MCF 10A (cell line): ENCODE measurements around the gene SLC16A9. TPM values are rescaled to one million over a fixed set of nuclear protein-coding genes. Genes with fewer than 3 reads are reported as not detected.

Experiments used
- BruUV-seq: library from RNA; stranded (reverse); fragments of 400-500 nt; replicated peaks from 2 replicates; lab custom pipeline; 2021; lab: Mats Ljungman, UMichigan
- CTCF ChIA-PET: fragments of 300-600 bp; sonication (Branson Sonifier 250); formaldehyde crosslinking; extraction: SDS; loops from one replicate; lab custom pipeline; 2021; ENCODE audit warnings: antibody characterized with exemption, inconsistent platforms; lab: Yijun Ruan, JAX
- POLR2A ChIA-PET: fragments of 300-600, 350-650 bp; sonication (Branson Sonifier 250); formaldehyde crosslinking; extraction: SDS; loops from one replicate; lab custom pipeline; 2020; ENCODE audit warnings: antibody characterized with exemption, inconsistent platforms; lab: Yijun Ruan, JAX
- DNase-seq: peaks from one replicate; pipeline ENCODE4 v3.0.0-alpha.2; 2018; ENCODE audit not compliant: unreplicated experiment
- H3K27ac Mint-ChIP-seq: one replicate; pipeline ENCODE4 v1.8.0; 2022; ENCODE audit warnings: mild to moderate bottlenecking, low read depth, mixed read lengths; ENCODE audit not compliant: unreplicated experiment
- H3K27me3 Mint-ChIP-seq: one replicate; pipeline ENCODE4 v1.8.0; 2022; ENCODE audit warnings: mixed read lengths; ENCODE audit not compliant: insufficient read depth, unreplicated experiment
- H3K36me3 Mint-ChIP-seq: one replicate; pipeline ENCODE4 v1.8.0; 2022; ENCODE audit warnings: mild to moderate bottlenecking, moderate library complexity, mixed read lengths; ENCODE audit not compliant: insufficient read depth, unreplicated experiment
- H3K4me1 Mint-ChIP-seq: one replicate; pipeline ENCODE4 v1.8.0; 2022; ENCODE audit warnings: mixed read lengths; ENCODE audit not compliant: insufficient read depth, unreplicated experiment
- H3K4me3 Mint-ChIP-seq: one replicate; pipeline ENCODE4 v1.8.0; 2022; ENCODE audit warnings: mild to moderate bottlenecking, moderate library complexity, mixed read lengths; ENCODE audit not compliant: unreplicated experiment
- H3K9me3 Mint-ChIP-seq: one replicate; pipeline ENCODE4 v1.8.0; 2022; ENCODE audit warnings: mixed read lengths; ENCODE audit not compliant: unreplicated experiment
- intact Hi-C: fragments of 100-400 bp; cut with micrococcal nuclease; formaldehyde crosslinking; loops from 2 replicates; pipeline ENCODE4 v1.14.1; 2022
- total RNA-seq: library from RNA; stranded (reverse); gene quantifications from 2 replicates; pipeline ENCODE4 v1.2.3, GENCODE V29; 2022
- TF ChIP-seq, protein P1 (sequence below): fragments of 200-600 bp; IDR thresholded peaks from one replicate; pipeline ENCODE4 v1.8.0; 2022; ENCODE audit warnings: antibody characterized with exemption, mild to moderate bottlenecking; ENCODE audit not compliant: unreplicated experiment

The SLC16A9 gene
- total RNA-seq, 1 experiment from 2014 or later = 0.84 TPM

DNA sequence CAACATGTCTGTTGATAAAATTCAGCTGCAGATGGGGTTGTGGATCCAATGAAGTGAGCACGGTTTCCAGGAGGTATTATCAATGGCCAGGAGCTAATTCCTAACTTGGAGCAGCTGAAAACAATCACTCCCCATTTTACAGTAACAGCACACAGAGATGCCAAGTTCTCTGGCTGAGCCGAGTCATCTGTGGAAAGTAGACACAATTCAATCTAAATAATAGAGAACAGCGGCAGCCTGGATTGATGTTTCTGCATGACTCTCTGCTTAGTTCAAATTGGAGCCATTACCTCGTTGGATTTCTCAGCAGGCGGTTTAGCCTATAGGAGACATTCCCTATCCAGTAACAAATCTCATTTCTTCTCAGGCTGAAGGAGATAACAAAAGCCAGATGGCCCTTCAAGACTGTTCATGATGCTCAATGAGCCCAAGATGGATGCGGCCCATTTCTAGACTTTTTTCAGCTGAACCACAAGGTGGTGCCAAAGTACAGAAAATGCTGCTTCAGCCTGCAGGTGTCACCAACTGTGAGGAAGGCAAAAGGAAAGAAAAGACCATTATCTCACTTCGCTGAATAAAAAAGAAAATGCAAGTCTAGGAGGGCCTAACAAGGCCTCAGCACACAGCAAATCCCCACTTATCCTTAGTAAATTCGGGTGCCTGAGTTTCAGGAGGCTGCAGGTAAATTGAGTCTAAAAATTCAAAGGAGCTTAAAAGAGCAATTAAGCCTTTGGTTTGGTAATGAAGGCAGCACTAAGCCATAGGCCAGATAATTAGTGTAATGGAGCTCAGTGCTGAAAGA is 83.7 kb downstream of the SLC16A9 start:
- intact Hi-C loops = loop anchor here (1.0 to 10.0 kb wide), 8 partner anchors 183 to 1211 kb away; partner anchors contain the start of gene CCDC6
- H3K36me3 Mint-ChIP-seq = peaks cover 5% of the 10 kb centered on the region
- H3K4me3 Mint-ChIP-seq = no peak overlapping the region
- TF ChIP-seq, protein P1, sequence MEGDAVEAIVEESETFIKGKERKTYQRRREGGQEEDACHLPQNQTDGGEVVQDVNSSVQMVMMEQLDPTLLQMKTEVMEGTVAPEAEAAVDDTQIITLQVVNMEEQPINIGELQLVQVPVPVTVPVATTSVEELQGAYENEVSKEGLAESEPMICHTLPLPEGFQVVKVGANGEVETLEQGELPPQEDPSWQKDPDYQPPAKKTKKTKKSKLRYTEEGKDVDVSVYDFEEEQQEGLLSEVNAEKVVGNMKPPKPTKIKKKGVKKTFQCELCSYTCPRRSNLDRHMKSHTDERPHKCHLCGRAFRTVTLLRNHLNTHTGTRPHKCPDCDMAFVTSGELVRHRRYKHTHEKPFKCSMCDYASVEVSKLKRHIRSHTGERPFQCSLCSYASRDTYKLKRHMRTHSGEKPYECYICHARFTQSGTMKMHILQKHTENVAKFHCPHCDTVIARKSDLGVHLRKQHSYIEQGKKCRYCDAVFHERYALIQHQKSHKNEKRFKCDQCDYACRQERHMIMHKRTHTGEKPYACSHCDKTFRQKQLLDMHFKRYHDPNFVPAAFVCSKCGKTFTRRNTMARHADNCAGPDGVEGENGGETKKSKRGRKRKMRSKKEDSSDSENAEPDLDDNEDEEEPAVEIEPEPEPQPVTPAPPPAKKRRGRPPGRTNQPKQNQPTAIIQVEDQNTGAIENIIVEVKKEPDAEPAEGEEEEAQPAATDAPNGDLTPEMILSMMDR = peak; percentile 81
- H3K4me1 Mint-ChIP-seq = peaks cover 5% of the 10 kb centered on the region
- BruUV-seq = no TSS peak
- DNase-seq = peak; percentile 66
- H3K27ac Mint-ChIP-seq = no peak overlapping the region
- no peaks in the 10 kb centered on the region for H3K9me3 Mint-ChIP-seq
- peaks cover 4% of the 10 kb centered on the region for H3K27me3 Mint-ChIP-seq
- CTCF ChIA-PET = interaction anchor here (0.5 to 7.5 kb wide), 74 partner anchors 7 to 997 kb away, joined by 3 to 92 read pairs (median 4); partner anchors contain the start of gene CCDC6
- POLR2A ChIA-PET = interaction anchor here (0.7 to 2.9 kb wide), 2 partner anchors 183 to 282 kb away, joined by 3 to 9 read pairs; no protein-coding TSS in a partner anchor

DNA sequence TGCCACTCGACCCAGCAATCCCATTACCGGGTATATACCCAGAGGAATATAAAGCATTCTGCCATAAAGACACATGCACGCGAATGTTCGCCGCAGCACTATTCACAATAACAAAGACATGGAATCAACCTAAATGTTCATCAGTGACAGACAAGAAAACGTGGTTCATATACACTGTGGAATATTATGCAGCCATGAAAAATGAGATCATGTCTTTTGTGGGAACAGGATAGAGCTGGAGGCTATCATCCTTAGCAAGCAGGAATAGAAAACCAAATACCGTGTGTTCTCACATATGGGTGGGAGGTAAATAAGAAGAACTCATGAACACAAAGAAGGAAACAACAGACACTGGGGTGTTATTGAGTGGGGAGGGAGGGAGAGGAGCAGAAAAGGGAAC is 84.7 kb downstream of the SLC16A9 start:
- no peak overlapping the region for H3K4me3 Mint-ChIP-seq
- no peaks in the 10 kb centered on the region for H3K9me3 Mint-ChIP-seq
- intact Hi-C loops = loop anchor here (10.0 kb wide), 2 partner anchors 1090 to 1210 kb away; no protein-coding TSS in a partner anchor
- DNase-seq = no peak
- CTCF ChIA-PET = interaction anchor here (0.6 to 7.5 kb wide), 44 partner anchors 8 to 1546 kb away, joined by 3 to 92 read pairs (median 5); partner anchors contain the start of gene CCDC6
- POLR2A ChIA-PET = no interaction called here
- H3K36me3 Mint-ChIP-seq = peaks cover 5% of the 10 kb centered on the region
- H3K27me3 Mint-ChIP-seq = peaks cover 14% of the 10 kb centered on the region
- TF ChIP-seq, protein P1 = no peak
- peaks cover 5% of the 10 kb centered on the region for H3K4me1 Mint-ChIP-seq
- no peak overlapping the region for H3K27ac Mint-ChIP-seq
- BruUV-seq = no TSS peak

DNA sequence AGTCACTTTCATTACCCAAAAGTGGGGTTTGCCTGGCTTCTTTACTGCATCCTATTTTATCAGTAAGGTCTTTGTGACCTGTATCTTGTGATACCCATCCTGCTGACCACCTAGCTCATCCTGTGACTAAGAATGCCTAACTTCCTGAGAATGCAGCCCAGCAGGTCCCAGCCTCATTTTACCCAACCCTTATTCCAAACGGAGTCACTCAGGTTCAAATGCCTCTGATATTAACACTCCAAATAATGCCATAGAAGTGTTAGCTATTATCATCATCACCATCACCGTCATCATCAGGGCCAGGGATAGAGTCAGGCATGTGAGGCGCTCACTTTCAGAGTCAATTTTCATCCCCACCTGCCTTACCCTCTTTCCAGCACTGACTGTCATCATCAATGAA is 85.5 kb downstream of the SLC16A9 start:
- H3K27ac Mint-ChIP-seq = no peak overlapping the region
- H3K36me3 Mint-ChIP-seq = peaks cover 5% of the 10 kb centered on the region
- BruUV-seq = no TSS peak
- H3K9me3 Mint-ChIP-seq = no peaks in the 10 kb centered on the region
- peaks cover 5% of the 10 kb centered on the region for H3K4me1 Mint-ChIP-seq
- no peak for DNase-seq
- TF ChIP-seq, protein P1 = no peak
- H3K4me3 Mint-ChIP-seq = no peak overlapping the region
- ChIA-PET POLR2A (interaction anchor here (0.5 to 0.6 kb wide), 2 partner anchors 241 to 491 kb away, joined by 3 to 4 read pairs; no protein-coding TSS in a partner anchor), CTCF (interaction anchor here (0.6 to 7.5 kb wide), 21 partner anchors 9 to 852 kb away, joined by 3 to 92 read pairs (median 6); partner anchors contain the start of gene CCDC6)
- H3K27me3 Mint-ChIP-seq = peaks cover 22% of the 10 kb centered on the region
- intact Hi-C loops = loop anchor here (10.0 kb wide), 2 partner anchors 1089 to 1209 kb away; no protein-coding TSS in a partner anchor
